Erythroblast (primary cell): ENCODE data around the gene RFX3.

Experiments used
- GATA1 ChIP-seq: IDR thresholded peaks from 2 replicates; pipeline ENCODE4 v1.6.1; 2011; ENCODE audit warnings: low read depth, mild to moderate bottlenecking, control low read depth, low read length, moderate library complexity
- POLR2A ChIP-seq: IDR thresholded peaks from 2 replicates; pipeline ENCODE4 v1.6.1; 2011; ENCODE audit warnings: mild to moderate bottlenecking, low read length

- TF ChIP-seq POLR2A (no peak), GATA1 (no peak)
Observed at GRCh38 chr9:3170819-3171218, 355.0 kb downstream of the RFX3 start.
